ENCODE measurements around the gene SOX30. TPM values are rescaled to one million over a fixed set of nuclear protein-coding genes. Genes with fewer than 3 reads are reported as not detected.

SOX30 gene
- total RNA-seq, 1 donor from 2014 or later = not detected

- DNase-seq (ENCODE audit: low read depth, low spot score) = no peak
Observed at GRCh38 chr5:157610990-157611389, 41.2 kb downstream of the SOX30 start.

DNA sequence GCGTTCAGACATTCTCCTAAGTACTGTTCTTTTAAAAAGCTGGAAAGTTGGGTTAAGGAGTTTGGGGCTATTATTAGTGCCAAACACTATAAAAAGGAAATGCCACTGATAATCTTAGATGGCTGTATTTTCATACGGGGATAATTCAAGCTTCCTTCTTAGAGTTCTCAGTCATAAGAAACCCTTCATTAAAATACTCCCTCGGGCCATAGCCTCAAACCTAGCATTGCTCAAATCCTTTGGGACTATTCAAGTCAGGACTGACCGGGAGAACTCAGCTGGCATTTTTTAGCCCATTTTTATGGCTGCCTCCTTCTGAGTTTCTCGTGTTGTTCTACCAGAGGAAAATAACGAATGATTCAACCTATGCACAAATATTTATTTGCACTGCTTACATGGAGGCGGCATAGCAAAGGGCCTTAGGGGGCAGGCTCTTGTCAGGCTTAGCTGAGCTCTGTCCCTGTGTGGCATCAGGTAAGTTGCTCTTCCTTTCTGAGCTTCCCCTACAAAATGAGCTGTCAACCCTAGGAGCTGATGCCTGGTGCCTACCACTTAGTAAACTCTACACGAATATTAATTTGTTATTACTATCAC is 43.2 kb downstream of the SOX30 start:
- DNase-seq (ENCODE audit: low read depth, low spot score) = no peak

DNA sequence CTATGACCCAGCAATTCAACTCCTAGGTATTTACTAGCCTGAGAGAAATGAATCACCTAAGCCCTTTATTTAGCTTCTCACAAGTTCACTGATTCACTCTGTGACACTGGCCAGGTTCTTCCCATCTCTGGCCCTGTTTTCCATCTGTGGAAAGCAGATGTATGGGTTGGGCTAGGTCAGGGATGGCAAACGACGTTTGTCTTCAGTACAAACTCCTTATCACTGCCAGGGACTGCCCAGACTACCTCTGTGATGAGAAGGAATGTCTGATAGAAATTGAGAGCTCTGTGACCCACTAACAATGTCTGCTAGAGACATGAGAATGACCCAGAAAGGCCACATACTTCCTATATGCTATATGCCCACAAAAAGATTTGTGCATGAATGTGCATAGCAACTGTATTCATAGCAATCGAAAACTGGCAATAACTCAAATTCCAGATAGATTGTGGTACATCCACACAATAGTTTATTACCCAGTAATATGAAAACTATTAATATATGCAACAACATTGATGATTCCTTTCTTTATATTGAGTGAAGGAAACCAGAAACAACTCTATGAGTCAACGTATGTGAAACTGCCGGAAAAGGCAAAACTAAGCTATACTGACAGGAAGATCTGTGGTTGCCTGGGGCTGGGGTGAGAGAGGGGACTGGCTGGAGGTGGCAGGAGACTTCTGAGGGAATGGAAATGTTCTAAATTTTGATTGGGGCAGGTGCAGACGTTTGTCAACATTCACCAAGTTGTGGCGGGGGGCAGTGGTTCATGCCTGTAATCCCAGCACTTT is 44.7 kb downstream of the SOX30 start:
- no peak for DNase-seq (ENCODE audit: low read depth, low spot score)

DNA sequence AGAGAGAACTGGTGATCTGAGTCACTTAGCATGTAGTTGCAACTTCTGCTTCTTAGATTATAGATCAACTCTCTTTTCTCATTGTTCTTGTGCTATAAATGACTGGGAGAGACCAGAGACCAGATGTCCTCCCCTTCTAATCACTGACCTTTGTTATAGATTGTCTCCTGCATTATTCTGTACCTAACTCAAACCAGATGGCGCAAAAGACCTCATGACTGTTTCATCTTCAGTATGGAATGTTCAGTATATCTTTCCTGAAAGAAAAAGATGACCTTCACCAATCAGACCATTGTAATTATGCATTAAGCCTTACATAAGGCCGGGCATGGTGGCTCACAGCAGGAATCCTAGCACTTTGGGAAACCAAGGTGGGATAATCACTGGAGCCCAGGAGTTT is 46.2 kb downstream of the SOX30 start:
- no peak for DNase-seq (ENCODE audit: low read depth, low spot score)

- DNase-seq (ENCODE audit: low read depth, low spot score) = no peak
Observed at GRCh38 chr5:157603333-157604190, 48.7 kb downstream of the SOX30 start.

GRCh38 chr5:157602505-157602904 is 49.7 kb downstream of the SOX30 start:
- no peak for DNase-seq (ENCODE audit: low read depth, low spot score)

GRCh38 chr5:157600252-157600651 is 52.0 kb downstream of the SOX30 start:
- no peak for DNase-seq (ENCODE audit: low read depth, low spot score)

DNA sequence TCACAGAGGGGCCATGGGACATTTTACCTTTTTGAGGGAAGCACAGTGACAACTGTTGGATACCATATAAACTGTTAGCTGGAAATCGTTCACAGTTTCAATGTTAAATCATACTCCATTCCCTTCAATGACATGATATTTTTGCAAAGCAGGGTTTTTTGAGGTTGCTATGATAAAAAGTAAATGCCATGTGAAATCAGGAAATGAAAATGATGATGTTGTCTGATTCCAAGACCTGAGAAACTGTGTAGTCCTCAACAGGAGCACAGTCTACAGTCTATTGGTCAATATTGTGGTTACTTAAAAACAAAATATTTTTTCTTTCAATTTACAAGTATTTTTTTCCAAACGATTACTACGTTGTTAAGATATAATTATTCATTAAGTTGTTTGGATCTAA is 52.7 kb downstream of the SOX30 start:
- no peak for DNase-seq (ENCODE audit: low read depth, low spot score)

- DNase-seq (ENCODE audit: low read depth, low spot score) = no peak
Observed at GRCh38 chr5:157598350-157598936, 53.8 kb downstream of the SOX30 start.

- DNase-seq (ENCODE audit: low read depth, low spot score) = no peak
Observed at GRCh38 chr5:157597277-157597676, 55.0 kb downstream of the SOX30 start.

DNA sequence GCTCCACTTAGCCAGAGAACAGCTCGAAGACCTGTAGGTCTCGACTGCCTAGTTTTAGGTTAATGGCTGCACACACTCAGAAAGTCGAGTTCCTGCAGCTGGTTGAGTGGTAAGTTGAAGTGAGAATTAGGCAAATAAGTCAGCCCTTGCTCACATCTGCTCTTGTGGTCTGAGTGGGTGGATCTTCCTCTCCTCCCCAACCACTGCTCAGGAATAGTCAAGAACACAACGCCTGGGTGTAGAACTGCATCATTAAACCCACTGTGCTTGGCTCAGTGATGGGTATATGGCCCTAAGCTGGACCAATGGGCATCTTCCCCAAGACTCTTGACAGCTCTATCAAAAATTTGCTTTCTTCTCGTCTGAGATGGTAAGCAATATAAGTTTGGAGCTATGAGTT is 55.8 kb downstream of the SOX30 start:
- DNase-seq (ENCODE audit: low read depth, low spot score) = no peak

DNA sequence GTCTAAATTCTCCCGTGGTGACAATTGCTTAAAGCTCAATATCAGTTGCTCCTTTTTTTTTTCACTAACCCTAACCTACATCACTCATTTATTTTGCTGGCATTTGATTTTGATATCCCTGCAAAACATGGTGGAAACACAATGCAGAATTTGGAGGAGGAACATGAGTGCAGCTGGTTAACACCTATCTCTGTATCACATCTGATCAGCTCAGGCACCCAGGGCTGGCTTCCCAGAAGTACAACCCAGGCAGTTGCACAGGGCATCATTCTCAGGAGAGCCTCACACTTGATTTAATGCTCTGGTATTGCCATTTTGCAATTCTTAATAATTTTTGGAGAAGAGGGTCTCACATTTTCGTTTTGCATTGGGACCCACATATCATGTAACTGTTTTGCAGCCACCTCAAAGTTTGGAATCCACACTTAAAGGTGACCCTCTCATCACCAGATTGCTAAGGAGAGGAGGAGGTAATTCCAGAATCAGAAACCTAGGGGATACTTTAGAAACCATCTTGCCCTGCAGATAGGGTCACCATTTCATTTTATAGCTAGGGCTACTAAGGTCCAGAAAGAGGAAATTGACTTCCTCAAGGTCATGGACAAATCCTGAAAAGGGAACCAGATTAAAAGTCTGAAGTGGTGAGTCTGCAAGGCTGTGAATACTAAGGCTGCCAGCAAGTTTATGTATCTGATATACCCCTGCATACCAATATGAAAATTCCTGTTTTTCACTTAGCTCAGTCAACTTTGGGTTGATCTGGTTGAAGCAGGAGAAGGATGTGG is 57.4 kb downstream of the SOX30 start:
- DNase-seq (ENCODE audit: low read depth, low spot score) = no peak

DNA sequence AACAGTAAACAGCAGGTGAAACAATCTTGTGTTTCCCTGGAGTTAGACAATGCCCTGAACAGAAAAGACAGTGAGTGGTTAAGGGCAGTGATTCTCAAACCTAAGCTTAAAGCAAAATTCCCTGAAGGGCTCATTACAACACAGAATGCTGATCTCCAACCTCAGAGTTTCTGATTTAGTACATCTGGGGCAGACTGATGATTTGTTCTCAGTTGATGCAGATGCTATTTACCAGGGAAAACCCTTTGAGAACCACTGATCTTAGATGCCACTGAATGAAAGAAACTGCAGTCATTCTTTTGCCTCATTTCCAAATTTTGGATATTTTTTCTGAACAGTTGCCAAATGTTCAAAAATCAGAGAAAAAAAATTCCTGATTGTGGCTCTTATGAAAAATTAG is 58.0 kb downstream of the SOX30 start:
- no peak for DNase-seq (ENCODE audit: low read depth, low spot score)

DNA sequence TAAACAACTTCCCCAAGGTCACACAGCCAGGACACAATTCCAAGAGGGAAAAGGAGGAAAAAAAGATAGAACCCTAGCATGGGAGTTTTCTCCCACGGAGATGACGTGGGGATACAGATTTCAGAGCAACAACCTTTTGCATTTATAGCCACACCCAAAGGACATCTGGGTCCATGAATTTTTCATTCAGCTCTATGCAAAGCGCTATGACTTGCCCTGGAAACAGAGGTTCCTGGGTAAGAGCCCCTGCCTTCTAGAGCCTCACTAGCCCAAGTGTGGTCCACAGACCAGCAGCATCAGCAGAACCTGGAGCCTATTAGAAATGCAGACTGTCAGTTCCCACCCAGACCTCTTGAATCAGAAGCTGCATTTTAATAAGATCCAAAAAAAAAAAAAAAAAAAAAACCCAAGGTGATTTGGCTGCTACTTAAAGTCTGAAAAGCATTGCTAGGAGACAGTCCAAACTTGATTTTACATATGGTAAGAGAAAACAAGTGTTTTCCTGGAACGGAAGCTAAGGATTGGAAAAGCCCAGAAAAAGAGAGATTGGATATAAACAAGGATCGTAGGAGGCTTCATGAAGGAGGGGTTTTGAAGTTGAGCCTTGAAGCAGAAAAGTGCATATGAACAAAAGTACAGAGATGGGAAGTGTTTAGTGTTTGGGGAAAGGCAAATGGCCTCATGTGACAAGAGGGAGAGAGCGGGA is 59.0 kb downstream of the SOX30 start:
- no peak for DNase-seq (ENCODE audit: low read depth, low spot score)

- peak; percentile 19 for DNase-seq (ENCODE audit: low read depth, low spot score)
Observed at GRCh38 chr5:157592594-157592993, 59.6 kb downstream of the SOX30 start.

DNA sequence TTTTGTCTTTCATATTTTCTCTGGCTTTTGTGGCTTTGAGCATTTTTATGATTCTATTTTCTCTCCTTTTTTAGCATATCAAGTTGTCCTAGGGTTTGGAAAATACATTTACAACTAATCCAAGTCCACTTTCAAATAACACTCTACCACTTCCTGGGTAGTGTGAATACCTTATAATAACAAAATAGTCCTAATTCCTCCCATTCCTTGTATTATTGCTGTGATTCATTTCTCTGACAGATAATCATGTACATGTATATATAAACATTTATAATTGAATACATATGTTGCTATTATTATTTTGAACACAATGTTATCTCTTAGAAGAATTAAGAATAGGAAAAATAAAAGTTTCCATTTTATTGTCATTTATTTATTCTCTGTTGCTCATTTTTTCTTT is 61.8 kb downstream of the SOX30 start:
- no peak for DNase-seq (ENCODE audit: low read depth, low spot score)

DNA sequence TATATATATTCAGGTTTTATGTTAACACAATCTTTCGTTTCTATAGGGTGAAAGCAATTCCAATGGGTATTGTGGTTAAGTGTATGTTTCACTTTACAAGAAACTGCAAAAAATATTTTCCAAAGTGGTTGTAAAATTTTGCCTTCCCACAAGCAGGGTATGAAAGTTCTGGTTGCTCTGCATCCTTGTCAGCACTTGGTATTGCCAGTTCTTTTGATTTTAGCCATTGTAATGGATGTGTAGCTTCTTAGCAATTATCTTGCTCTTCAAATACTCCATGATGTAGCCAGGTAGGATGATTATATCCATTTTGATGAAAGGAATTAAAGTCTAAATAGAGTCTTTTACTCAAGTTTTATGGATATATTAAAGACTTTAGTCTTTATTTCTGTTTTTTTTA is 67.6 kb downstream of the SOX30 start:
- DNase-seq (ENCODE audit: low read depth, low spot score) = no peak

GRCh38 chr5:157582731-157583620 is 69.3 kb downstream of the SOX30 start:
- DNase-seq (ENCODE audit: low read depth, low spot score) = no peak

DNA sequence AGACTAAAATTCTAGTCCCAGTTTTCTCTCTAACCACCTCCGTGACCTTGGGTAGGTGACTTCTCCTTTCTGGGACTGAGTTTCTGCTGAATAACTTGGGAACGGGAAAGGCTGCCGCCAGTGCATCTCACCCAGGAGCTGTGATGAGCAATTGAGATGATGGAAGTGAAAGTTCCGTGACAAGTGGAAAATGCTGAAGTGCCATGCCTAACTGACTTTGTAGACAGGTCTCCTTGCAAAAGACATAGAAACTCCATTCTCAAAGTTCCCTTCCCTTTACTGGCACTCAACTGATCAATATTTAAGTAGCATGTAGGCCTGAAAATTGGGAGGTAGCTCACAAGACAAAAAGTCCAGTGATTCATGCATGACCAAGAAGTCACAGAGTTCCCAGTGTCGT is 70.3 kb downstream of the SOX30 start:
- no peak for DNase-seq (ENCODE audit: low read depth, low spot score)

Data from pulmonary artery endothelial cell (primary cell).